ENCODE results near the gene GLIS1. TPM values are rescaled to one million over a fixed set of nuclear protein-coding genes. Genes with fewer than 3 reads are reported as not detected.

GLIS1 gene
- total RNA-seq, 1 experiment from 2014 or later = 0.28 TPM

DNA sequence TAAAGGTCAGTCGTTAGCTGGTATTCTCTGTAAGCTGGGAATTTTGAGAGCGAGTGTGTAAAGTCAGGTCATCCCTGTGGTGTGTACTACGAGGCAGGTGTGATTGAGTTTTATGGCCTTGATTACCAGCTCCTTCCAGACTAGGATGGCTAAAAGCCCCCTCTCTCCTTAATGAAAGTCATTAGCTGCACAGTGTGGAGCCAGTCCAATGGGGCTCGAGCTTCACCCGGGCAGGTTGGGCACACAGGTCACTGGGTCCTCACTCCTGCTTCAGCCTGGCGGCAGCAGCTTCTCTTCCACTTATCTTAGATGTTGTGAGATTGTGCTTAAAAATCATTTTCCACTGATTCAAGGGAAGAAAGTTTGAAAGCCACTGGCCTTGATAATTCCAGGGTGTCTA, 276.8 kb downstream of the GLIS1 start:
- H3K4me3 Mint-ChIP-seq = no peak overlapping the region
- Histone ChIP-seq H3T11ph (ENCODE audit: low read length) (no peak overlapping the region), H3K18ac (ENCODE audit: insufficient read length, low read depth, low read length) (no peak overlapping the region), H3K23ac (ENCODE audit: insufficient read length, low read depth, low read length) (no peak overlapping the region), H2AFZ (ENCODE audit: low read length) (no peak overlapping the region), H3K27ac (ENCODE audit: insufficient read length, low read depth, low read length) (no peak overlapping the region), H3K56ac (ENCODE audit: insufficient read length, low read depth, low read length) (no peak overlapping the region), H3K4ac (ENCODE audit: low read depth, low read length) (no peak overlapping the region), H4K91ac (ENCODE audit: insufficient read length, low read depth, low read length) (no peak overlapping the region), H3K27me3 (ENCODE audit: insufficient read depth, low read length) (no peaks in the 10 kb centered on the region), H3K9me3 (ENCODE audit: control insufficient read depth, low read depth, low read length) (no peaks in the 10 kb centered on the region), H3K23me2 (ENCODE audit: insufficient read length, low read depth, low read length, poor library complexity, severe bottlenecking) (no peaks in the 10 kb centered on the region), H4K8ac (replicated peaks; ENCODE audit: insufficient read length, low read depth, low read length) (no peak overlapping the region), H3K9ac (ENCODE audit: extremely low read depth, insufficient read length, low read length) (no peak overlapping the region), H2BK5ac (ENCODE audit: insufficient read length, low read length) (no peak overlapping the region), H4K20me1 (ENCODE audit: control insufficient read depth, insufficient read depth, insufficient read length) (no peaks in the 10 kb centered on the region), H3K79me1 (ENCODE audit: insufficient read depth, low read depth, low read length, poor library complexity, severe bottlenecking) (no peaks in the 10 kb centered on the region), H3K14ac (ENCODE audit: insufficient read depth, low read length) (no peak overlapping the region), H3K79me2 (ENCODE audit: insufficient read depth, low read length) (no peaks in the 10 kb centered on the region), H2BK120ac (ENCODE audit: low read depth, low read length, poor library complexity, severe bottlenecking) (no peak overlapping the region), H2BK12ac (ENCODE audit: insufficient read length, low read depth, low read length) (no peak overlapping the region), H2BK15ac (ENCODE audit: low read depth, low read length) (no peak overlapping the region), H3K4me1 (ENCODE audit: insufficient read depth, low read length) (no peaks in the 10 kb centered on the region), H2BK20ac (ENCODE audit: low read depth, low read length, poor library complexity, severe bottlenecking) (no peak overlapping the region), H2AK5ac (ENCODE audit: insufficient read length, low read length) (no peak overlapping the region), H3K4me2 (ENCODE audit: insufficient read depth, insufficient read length, low read length) (no peak overlapping the region), H4K5ac (ENCODE audit: insufficient read length, low read depth, low read length) (no peak overlapping the region)
- no peak overlapping the region for H3K27ac Mint-ChIP-seq
- WGBS (ENCODE audit: extremely low coverage, insufficient read length, low lambda C conversion rate) = no CpG with 5 or more reads among the region's 6 CpGs
- TF ChIP-seq, protein P1, sequence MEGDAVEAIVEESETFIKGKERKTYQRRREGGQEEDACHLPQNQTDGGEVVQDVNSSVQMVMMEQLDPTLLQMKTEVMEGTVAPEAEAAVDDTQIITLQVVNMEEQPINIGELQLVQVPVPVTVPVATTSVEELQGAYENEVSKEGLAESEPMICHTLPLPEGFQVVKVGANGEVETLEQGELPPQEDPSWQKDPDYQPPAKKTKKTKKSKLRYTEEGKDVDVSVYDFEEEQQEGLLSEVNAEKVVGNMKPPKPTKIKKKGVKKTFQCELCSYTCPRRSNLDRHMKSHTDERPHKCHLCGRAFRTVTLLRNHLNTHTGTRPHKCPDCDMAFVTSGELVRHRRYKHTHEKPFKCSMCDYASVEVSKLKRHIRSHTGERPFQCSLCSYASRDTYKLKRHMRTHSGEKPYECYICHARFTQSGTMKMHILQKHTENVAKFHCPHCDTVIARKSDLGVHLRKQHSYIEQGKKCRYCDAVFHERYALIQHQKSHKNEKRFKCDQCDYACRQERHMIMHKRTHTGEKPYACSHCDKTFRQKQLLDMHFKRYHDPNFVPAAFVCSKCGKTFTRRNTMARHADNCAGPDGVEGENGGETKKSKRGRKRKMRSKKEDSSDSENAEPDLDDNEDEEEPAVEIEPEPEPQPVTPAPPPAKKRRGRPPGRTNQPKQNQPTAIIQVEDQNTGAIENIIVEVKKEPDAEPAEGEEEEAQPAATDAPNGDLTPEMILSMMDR (conservative IDR thresholded peaks at IDR 0.05) = no peak
- DNase-seq = no peak
- no peaks in the 10 kb centered on the region for H3K36me3 Mint-ChIP-seq (ENCODE audit: insufficient read depth in 1 of 3, low read depth in 3 of 3)
- H3K27me3 Mint-ChIP-seq (ENCODE audit: low read depth) = peaks cover 20% of the 10 kb centered on the region
- no peaks in the 10 kb centered on the region for H3K9me3 Mint-ChIP-seq
- peaks cover 5 to 7% of the 10 kb centered on the region in 2 experiments; a peak in 3 of 4 replicates for H3K4me1 Mint-ChIP-seq
